HT-29 (cell line): Measurements from ENCODE around the gene SPO11. TPM values are rescaled to one million over a fixed set of nuclear protein-coding genes. Genes with fewer than 3 reads are reported as not detected.

ENCODE experiments used
- DNase-seq: peaks from one replicate; pipeline ENCODE4 v3.0.0-alpha.2; 2015; ENCODE audit warnings: low spot score
- total RNA-seq: library from RNA; depleted of rRNA; stranded (reverse); fragments of >200 nt; shearing (Covaris generic); gene quantifications from 2 replicates; pipeline ENCODE4 v1.2.3, GENCODE V29; 2014

The SPO11 gene
- total RNA-seq, 1 experiment from 2014 or later: not detected

DNA sequence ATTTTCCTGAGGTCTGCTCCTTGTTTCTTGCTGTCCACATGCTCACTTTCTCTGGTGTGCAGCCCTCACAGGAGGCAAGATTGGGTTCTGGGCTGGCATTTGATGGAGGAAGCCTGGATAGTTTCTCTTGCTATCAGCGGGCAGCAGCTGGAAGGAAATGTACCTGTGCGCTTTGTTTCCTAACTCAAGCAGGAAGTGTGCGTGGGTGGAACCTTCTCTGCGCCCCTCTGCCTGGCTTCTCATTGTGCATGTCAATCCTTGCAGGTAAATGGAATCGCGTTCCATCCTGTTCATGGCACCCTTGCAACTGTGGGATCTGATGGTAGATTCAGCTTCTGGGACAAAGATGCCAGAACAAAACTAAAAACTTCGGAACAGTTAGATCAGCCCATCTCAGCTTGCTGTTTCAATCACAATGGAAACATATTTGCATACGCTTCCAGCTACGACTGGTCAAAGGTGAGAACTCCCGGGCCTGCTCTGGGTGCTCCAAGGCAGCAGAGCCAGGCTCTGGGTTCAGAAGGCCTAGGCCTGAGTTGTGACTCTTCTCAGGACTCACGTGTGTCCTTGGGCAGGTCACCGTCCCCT is 44.8 kb downstream of the SPO11 start:
- DNase-seq: no peak

DNA sequence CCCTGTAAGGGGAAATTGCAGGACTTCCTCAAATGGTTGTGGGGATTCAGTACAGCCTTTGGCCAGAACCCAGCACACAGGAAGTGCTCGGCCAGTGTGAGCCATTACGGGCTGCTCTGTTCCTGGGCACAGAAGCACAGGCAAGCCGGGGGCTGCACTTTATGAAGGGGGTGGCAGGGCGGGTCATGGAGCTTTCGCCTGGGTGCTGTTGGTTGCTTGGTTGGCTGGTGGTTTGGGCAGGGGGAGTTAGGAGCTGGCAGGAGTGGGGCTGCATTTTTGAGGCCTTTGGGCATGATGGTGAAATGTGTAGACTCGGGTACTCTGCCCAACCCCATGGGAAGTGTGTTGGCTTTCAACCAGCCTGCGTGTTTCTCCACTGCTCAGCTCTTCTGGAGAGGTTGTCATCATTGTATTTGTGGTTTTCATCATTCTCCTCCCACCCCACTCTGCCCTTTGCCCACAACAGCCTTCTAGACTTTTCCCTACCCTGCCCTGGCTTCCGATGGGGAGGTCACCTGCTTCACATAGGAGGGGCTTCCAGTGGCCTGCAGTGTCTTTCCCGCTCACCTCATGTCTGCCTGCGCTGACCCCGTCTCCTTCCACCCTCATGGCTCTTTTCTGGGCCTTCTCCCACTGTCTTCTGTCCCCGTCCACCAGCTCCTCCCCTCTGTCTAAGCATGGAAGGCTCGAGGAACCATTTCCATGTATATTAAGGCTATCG is 45.5 kb downstream of the SPO11 start:
- no peak for DNase-seq

- no peak for DNase-seq
These were observed 46.1 kb downstream of the SPO11 start for GRCh38 chr20:57375652-57376230.

- no peak for DNase-seq
These were observed 47.7 kb downstream of the SPO11 start for GRCh38 chr20:57377350-57377749.

- DNase-seq: no peak
These were observed 48.5 kb downstream of the SPO11 start for GRCh38 chr20:57378107-57378506.

DNA sequence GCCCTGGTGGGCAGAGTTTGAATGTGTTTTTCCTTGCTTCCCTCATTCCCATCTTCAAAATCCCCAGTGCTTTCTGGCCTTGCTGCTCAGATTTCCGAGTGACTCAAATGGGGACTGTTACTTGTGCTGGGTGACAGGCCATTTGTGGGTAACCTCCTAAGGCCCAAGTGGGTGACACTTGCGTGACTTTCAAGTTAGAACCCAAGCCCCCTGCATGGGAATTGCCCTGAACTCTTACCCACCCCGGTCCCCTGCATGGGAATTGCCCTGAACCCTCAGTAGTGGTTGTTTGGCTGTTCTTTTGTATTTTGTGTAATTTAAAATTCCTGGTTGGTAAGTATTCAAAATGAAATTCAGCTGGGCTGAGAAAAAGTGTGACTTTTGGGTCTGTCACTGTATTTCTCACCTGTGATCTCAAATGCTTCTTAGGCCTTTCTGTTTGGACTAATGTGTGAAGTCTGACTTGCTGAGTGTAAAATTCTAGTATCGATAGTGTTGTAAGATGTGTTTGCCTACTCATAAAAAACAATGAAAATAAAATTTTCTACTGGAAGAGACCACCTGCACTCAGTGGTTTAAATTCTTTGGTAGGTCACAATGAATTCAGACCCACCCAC is 49.2 kb downstream of the SPO11 start:
- DNase-seq: no peak

GRCh38 chr20:57379263-57379647 is 49.7 kb downstream of the SPO11 start:
- DNase-seq: no peak

- DNase-seq: no peak
These were observed 50.6 kb downstream of the SPO11 start for GRCh38 chr20:57380081-57380750.

DNA sequence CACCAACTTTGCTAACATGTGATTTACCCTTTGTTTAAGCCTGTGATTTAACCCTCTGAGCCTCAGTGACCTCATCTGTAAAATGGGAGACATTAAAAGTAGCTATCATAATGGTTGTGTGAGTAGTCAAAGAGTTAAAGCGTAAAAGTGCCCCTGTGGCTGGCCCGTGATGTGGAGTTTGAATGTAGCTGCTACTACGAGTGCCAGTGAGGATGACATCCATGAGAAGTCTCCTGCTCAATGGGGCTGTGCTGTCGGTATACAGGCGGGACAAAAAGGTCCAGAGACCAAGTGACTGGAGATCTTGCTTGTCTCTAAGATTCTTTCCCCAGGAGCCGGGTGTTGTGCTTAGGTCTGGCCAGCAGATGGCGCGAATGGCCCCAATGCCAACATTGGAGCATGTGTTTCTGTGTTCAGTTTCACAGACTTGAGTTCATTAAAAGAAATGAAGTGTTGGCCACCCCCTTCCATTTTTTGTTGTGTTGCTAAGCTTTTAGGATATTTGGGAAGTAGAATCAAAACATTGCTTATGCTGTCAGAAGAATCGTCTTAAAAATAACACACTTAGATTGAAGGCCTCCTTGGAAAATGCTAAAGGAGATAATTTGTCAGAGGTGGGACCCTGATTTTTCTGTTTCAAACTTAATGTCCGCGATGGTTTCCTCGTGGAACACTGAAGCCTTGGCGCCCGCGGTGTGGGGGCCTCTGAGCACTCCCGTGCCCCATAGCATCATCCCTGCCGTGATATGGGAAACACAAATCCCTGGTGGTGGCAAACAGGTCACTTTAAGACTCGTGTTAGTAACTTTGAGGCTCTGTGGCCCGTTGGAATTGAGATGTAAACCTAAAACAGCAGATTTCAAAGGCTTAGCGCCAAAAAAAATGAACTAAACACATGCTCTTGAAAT is 52.2 kb downstream of the SPO11 start:
- peak; percentile 97 for DNase-seq

- no peak for DNase-seq
These were observed 52.9 kb downstream of the SPO11 start for GRCh38 chr20:57382516-57382915.

- DNase-seq: no peak
These were observed 54.1 kb downstream of the SPO11 start for GRCh38 chr20:57383447-57384347.

GRCh38 chr20:57384486-57384885 is 54.9 kb downstream of the SPO11 start:
- DNase-seq: no peak

GRCh38 chr20:57384953-57385761 is 55.6 kb downstream of the SPO11 start:
- no peak for DNase-seq

- no peak for DNase-seq
These were observed 56.3 kb downstream of the SPO11 start for GRCh38 chr20:57385940-57386339.

GRCh38 chr20:57386762-57387161 is 57.2 kb downstream of the SPO11 start:
- no peak for DNase-seq

DNA sequence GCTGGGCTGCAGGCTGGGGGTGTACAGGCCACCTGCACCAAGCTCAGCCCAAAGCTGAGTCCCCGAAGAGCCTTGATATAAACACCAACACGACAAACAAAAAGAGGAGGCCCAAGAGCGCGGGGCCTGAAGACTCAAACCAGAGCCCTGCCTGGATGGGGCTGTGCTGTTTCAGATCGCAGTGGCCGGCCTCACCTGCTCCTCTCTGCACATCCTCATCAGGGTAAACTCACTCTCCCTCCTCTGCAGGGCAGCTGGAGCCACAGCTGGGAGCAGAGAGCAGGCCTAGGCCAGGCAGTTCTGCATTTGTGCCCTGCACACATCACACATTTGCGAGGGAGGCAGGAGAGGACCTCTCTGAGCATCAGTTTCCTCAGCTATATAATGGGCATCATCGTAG is 57.9 kb downstream of the SPO11 start:
- DNase-seq: no peak

DNA sequence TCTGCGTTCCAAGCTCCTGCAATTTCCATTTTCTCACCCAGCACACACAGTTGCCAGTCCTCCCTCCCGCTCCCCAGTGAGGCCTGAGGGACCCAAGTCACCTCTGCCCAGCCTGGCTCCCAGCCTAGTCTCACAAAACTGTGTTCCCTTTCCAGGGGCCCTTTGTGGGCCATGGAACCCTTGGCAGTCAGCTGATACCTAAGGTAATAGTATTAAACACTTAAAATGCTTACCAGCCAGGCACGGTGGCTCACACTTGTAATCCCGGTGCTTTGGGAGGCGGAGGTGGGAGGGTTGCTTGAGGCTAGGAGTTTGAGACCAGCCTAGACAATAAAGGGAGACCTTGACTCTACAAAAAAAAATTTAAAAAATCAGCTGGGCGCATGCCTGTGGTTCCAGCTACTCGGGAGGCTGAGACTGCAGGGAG is 58.4 kb downstream of the SPO11 start:
- DNase-seq: no peak

DNA sequence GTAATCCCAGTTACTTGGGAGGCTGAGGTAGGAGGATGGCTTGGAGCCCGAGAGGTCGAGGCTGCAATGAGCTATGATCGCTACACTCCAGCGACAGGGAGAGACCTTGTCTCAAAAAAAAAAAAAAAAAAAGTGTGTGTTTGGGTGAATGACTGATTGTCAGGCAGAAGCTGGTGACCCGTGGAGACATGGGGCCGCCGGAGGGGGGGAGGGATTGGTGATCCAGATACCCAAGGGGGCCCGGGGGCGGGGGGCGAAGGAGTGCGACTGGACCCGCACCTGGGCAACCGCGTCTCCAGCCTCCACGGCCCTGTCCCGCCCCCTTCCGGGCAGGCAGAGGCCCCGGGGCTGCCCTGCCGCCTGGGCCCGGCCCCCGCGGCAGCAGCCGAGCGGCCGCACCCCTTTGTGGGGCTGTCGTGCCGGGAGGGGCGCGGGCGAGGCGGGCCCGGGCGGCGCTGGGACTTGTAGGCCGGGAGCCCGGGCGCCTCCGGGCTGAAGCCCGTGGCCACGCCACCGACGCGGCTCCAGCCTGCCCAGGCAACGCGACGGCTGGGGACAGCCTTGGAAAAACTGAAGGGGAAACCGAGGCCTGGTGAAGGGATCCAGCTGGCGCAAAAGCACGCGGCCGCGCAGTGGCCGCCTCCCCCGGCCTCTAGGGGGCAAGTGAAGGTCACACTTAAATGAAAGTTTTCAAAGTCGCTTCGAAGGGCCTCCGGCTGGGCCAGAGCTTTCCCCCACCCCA is 59.5 kb downstream of the SPO11 start:
- peak; percentile 90 for DNase-seq
